ENCODE results near the gene MAPK10.

DNA sequence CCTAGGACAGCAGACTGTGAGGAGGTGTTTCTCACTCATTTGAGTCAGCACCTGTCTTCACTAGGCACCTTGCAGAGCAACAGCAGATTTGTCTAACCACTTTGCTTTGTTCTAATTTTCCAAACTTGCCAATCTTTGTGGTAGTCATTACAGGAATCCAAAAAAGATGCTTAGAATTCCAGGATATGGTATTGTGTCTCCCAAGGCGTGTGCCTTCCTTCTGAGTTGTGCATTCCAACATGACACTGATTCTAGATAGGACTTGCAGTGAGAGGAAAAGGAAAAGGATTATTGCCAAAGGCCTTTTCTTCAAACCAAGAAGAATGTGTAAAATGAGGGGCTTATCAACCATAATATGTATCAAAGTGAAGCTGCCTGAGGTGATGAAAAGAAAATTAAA lies 126.2 kb downstream of the MAPK10 start:
- TF ChIP-seq ZKSCAN8 (CRISPR knock-in tag; IDR thresholded peaks at IDR 0.05) (no peak), ZNF740 (CRISPR knock-in tag; IDR thresholded peaks at IDR 0.05) (no peak), ZNF740 (tag; IDR thresholded peaks at IDR 0.05) (no peak), TSHZ1 (CRISPR knock-in tag; IDR thresholded peaks at IDR 0.05) (no peak), ARID2 (IDR thresholded peaks at IDR 0.05) (no peak), ZNF407 (IDR thresholded peaks at IDR 0.05; ENCODE audit: low read depth) (no peak), POLR2A (conservative IDR thresholded peaks at IDR 0.05) (no peak), EP300 (IDR thresholded peaks at IDR 0.05; ENCODE audit: low read length) (no peak), MXI1 (IDR thresholded peaks at IDR 0.05; ENCODE audit: low read depth, low read length) (no peak), ZNF699 (CRISPR knock-in tag; IDR thresholded peaks at IDR 0.05; ENCODE audit: insufficient replicate concordance) (no peak)
- TF ChIP-seq, protein P1, sequence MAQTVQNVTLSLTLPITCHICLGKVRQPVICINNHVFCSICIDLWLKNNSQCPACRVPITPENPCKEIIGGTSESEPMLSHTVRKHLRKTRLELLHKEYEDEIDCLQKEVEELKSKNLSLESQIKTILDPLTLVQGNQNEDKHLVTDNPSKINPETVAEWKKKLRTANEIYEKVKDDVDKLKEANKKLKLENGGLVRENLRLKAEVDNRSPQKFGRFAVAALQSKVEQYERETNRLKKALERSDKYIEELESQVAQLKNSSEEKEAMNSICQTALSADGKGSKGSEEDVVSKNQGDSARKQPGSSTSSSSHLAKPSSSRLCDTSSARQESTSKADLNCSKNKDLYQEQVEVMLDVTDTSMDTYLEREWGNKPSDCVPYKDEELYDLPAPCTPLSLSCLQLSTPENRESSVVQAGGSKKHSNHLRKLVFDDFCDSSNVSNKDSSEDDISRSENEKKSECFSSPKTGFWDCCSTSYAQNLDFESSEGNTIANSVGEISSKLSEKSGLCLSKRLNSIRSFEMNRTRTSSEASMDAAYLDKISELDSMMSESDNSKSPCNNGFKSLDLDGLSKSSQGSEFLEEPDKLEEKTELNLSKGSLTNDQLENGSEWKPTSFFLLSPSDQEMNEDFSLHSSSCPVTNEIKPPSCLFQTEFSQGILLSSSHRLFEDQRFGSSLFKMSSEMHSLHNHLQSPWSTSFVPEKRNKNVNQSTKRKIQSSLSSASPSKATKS (CRISPR knock-in tag; IDR thresholded peaks at IDR 0.05): no peak
- TF ChIP-seq, protein P2, sequence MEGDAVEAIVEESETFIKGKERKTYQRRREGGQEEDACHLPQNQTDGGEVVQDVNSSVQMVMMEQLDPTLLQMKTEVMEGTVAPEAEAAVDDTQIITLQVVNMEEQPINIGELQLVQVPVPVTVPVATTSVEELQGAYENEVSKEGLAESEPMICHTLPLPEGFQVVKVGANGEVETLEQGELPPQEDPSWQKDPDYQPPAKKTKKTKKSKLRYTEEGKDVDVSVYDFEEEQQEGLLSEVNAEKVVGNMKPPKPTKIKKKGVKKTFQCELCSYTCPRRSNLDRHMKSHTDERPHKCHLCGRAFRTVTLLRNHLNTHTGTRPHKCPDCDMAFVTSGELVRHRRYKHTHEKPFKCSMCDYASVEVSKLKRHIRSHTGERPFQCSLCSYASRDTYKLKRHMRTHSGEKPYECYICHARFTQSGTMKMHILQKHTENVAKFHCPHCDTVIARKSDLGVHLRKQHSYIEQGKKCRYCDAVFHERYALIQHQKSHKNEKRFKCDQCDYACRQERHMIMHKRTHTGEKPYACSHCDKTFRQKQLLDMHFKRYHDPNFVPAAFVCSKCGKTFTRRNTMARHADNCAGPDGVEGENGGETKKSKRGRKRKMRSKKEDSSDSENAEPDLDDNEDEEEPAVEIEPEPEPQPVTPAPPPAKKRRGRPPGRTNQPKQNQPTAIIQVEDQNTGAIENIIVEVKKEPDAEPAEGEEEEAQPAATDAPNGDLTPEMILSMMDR (IDR thresholded peaks at IDR 0.05 in 2 of 3, conservative IDR thresholded peaks at IDR 0.05 in 1 of 3; ENCODE audit: insufficient read depth in 2 of 3, low read depth in 1 of 3, low read length in 3 of 3): no peak
- TF ChIP-seq, protein P3, sequence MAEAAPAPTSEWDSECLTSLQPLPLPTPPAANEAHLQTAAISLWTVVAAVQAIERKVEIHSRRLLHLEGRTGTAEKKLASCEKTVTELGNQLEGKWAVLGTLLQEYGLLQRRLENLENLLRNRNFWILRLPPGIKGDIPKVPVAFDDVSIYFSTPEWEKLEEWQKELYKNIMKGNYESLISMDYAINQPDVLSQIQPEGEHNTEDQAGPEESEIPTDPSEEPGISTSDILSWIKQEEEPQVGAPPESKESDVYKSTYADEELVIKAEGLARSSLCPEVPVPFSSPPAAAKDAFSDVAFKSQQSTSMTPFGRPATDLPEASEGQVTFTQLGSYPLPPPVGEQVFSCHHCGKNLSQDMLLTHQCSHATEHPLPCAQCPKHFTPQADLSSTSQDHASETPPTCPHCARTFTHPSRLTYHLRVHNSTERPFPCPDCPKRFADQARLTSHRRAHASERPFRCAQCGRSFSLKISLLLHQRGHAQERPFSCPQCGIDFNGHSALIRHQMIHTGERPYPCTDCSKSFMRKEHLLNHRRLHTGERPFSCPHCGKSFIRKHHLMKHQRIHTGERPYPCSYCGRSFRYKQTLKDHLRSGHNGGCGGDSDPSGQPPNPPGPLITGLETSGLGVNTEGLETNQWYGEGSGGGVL (CRISPR knock-in tag; IDR thresholded peaks at IDR 0.05): no peak
